Measurements from ENCODE around the gene PHC3.

The PHC3 gene

DNA sequence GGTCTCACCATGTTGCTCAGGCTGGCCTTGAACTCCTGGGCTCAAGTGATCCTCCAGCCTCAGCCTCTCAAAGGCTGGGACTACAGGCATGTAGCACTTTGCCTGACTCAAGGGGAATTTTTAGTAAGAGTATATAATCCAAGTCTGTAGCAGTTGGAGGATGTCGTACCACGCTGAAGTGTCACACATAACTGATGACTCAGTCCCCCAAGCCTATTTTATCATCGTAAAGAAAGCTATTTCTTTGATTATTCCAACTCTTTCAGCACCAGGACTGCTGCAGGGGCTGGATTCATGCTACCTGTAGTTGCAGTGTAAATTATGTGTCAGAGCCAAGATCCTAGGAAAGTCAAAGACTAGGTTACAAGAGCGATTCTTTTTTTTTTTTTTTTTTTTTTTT is 39.3 kb upstream of the PHC3 start:
- Histone ChIP-seq H3K4me3 (ENCODE audit: insufficient read depth, low read length, poor library complexity, severe bottlenecking) (no peak overlapping the region), H3K4me2 (ENCODE audit: low read depth, low read length, poor library complexity, severe bottlenecking) (no peak overlapping the region), H4K20me1 (ENCODE audit: low read depth, low read length) (no peaks in the 10 kb centered on the region), H3K36me3 (ENCODE audit: low read length) (no peaks in the 10 kb centered on the region), H3K27ac (ENCODE audit: low read depth, low read length) (no peak overlapping the region), H2AFZ (ENCODE audit: low read depth, low read length, severe bottlenecking) (no peak overlapping the region), H3K9me2 (replicated peaks; ENCODE audit: insufficient read depth, low read length) (no peaks in the 10 kb centered on the region), H3K9ac (ENCODE audit: low read length) (no peak overlapping the region), H3K27me3 (ENCODE audit: low read length) (no peaks in the 10 kb centered on the region), H3K79me2 (ENCODE audit: insufficient read depth, low read length) (no peaks in the 10 kb centered on the region), H3F3A (ENCODE audit: insufficient read depth) (peaks cover 9% of the 10 kb centered on the region), H3K9me3 (ENCODE audit: insufficient read depth, low read length) (no peaks in the 10 kb centered on the region)
- TF ChIP-seq, protein P1, sequence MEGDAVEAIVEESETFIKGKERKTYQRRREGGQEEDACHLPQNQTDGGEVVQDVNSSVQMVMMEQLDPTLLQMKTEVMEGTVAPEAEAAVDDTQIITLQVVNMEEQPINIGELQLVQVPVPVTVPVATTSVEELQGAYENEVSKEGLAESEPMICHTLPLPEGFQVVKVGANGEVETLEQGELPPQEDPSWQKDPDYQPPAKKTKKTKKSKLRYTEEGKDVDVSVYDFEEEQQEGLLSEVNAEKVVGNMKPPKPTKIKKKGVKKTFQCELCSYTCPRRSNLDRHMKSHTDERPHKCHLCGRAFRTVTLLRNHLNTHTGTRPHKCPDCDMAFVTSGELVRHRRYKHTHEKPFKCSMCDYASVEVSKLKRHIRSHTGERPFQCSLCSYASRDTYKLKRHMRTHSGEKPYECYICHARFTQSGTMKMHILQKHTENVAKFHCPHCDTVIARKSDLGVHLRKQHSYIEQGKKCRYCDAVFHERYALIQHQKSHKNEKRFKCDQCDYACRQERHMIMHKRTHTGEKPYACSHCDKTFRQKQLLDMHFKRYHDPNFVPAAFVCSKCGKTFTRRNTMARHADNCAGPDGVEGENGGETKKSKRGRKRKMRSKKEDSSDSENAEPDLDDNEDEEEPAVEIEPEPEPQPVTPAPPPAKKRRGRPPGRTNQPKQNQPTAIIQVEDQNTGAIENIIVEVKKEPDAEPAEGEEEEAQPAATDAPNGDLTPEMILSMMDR (IDR thresholded peaks at IDR 0.05; ENCODE audit: insufficient read depth, low read length, poor library complexity, severe bottlenecking): no peak
- TF ChIP-seq EZH2phosphoT487 (conservative IDR thresholded peaks at IDR 0.05; ENCODE audit: low read length): no peak

DNA sequence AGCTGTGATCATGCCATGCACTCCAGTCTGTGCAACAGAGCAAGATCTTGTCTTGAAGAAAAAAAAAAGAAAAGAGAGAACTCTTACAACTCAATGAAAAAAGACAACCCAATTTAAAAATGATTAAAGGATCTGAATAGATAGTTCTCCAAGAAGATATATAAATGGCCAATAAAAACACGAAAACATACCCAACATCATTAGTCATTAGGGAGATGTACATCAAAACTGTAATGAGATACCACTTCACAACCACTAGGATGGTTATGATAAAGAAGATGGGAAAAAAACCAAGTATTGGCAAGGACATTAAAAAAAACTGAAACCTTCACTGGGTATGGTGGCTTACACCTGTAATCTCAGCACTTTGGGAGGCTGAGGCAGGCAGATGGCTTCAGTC is 38.3 kb upstream of the PHC3 start:
- Histone ChIP-seq H3K4me2 (ENCODE audit: low read depth, low read length, poor library complexity, severe bottlenecking) (no peak overlapping the region), H4K20me1 (ENCODE audit: low read depth, low read length) (no peaks in the 10 kb centered on the region), H2AFZ (ENCODE audit: low read depth, low read length, severe bottlenecking) (no peak overlapping the region), H3K36me3 (ENCODE audit: low read length) (no peaks in the 10 kb centered on the region), H3K9me3 (ENCODE audit: insufficient read depth, low read length) (no peaks in the 10 kb centered on the region), H3K9ac (ENCODE audit: low read length) (no peak overlapping the region), H3K27ac (ENCODE audit: low read depth, low read length) (no peak overlapping the region), H3K4me3 (ENCODE audit: insufficient read depth, low read length, poor library complexity, severe bottlenecking) (no peak overlapping the region), H3F3A (ENCODE audit: insufficient read depth) (peaks cover 9% of the 10 kb centered on the region), H3K27me3 (ENCODE audit: low read length) (no peaks in the 10 kb centered on the region), H3K79me2 (ENCODE audit: insufficient read depth, low read length) (no peaks in the 10 kb centered on the region), H3K9me2 (replicated peaks; ENCODE audit: insufficient read depth, low read length) (no peaks in the 10 kb centered on the region)
- TF ChIP-seq EZH2phosphoT487 (conservative IDR thresholded peaks at IDR 0.05; ENCODE audit: low read length): no peak
- TF ChIP-seq, protein P1 (IDR thresholded peaks at IDR 0.05; ENCODE audit: insufficient read depth, low read length, poor library complexity, severe bottlenecking): no peak

DNA sequence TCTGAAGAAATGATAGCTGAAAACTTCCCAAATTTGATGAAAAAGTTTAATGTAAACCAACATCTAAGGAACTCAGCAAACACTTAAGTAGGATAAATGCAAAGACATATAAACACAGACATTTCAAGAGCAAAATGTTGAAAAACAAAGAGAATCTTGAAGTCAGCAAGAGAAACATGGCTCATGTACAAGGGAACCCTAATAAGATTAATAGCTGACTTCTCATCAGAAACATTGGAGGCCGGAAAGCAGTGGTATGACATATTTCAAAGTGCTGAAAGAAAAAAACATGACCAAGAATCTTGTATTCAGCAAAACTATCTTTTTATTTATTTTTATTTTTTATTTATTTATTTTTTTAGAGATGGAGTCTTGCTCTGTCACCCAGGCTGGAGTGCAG is 30.1 kb upstream of the PHC3 start:
- Histone ChIP-seq H3K36me3 (ENCODE audit: low read length) (no peaks in the 10 kb centered on the region), H3K9ac (ENCODE audit: low read length) (no peak overlapping the region), H3K9me2 (replicated peaks; ENCODE audit: insufficient read depth, low read length) (no peaks in the 10 kb centered on the region), H3K9me3 (ENCODE audit: insufficient read depth, low read length) (no peaks in the 10 kb centered on the region), H3K27ac (ENCODE audit: low read depth, low read length) (no peak overlapping the region), H4K20me1 (ENCODE audit: low read depth, low read length) (no peaks in the 10 kb centered on the region), H3K27me3 (ENCODE audit: low read length) (no peaks in the 10 kb centered on the region), H3F3A (ENCODE audit: insufficient read depth) (no peaks in the 10 kb centered on the region), H2AFZ (ENCODE audit: low read depth, low read length, severe bottlenecking) (no peak overlapping the region), H3K4me2 (ENCODE audit: low read depth, low read length, poor library complexity, severe bottlenecking) (no peak overlapping the region), H3K79me2 (ENCODE audit: insufficient read depth, low read length) (no peaks in the 10 kb centered on the region), H3K4me3 (ENCODE audit: insufficient read depth, low read length, poor library complexity, severe bottlenecking) (no peak overlapping the region)
- TF ChIP-seq EZH2phosphoT487 (conservative IDR thresholded peaks at IDR 0.05; ENCODE audit: low read length): no peak
- TF ChIP-seq, protein P1 (IDR thresholded peaks at IDR 0.05; ENCODE audit: insufficient read depth, low read length, poor library complexity, severe bottlenecking): no peak
